GM19043 (cell line): ENCODE data around the gene ANKRD55.
"Not testable (repeated sequence)": the region's sequence is repeated elsewhere in the genome, so short reads cannot be mapped to it uniquely, and the experiment has no call there.

Experiments
- ATAC-seq: cut with Tn5 transposase; IDR thresholded peaks from one replicate; pipeline ENCODE4 v1.9.1; 2021; ENCODE audit warnings: low read depth; ENCODE audit not compliant: unreplicated experiment

ANKRD55 gene

DNA sequence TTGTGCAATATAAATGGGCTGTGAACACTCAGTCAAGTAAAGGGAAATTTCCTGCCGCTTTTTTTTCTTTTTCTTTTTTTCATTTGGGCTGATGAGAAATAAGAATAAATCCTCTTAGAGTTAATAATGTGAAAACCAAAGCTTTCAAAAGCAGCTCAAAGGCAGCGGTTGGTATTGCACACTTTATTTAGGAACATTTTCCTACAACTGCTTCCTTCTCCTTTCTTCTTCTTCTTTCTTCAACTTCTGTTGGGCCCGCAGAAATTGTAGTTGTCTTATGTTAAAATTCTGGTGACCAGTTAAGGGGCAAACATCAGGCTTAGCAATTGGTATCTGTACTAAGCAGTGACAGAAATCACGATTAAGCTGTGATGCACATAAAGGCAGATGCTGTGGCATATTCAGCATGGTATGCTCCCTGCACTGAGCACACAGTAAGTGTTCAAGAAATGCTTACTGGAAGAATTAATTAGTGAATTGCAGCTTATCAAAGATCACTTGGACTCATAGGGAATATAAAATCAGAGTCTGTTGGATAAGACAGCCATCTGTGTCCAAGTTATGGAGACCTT, 85.4 kb downstream of the ANKRD55 start:
- no peak for ATAC-seq

DNA sequence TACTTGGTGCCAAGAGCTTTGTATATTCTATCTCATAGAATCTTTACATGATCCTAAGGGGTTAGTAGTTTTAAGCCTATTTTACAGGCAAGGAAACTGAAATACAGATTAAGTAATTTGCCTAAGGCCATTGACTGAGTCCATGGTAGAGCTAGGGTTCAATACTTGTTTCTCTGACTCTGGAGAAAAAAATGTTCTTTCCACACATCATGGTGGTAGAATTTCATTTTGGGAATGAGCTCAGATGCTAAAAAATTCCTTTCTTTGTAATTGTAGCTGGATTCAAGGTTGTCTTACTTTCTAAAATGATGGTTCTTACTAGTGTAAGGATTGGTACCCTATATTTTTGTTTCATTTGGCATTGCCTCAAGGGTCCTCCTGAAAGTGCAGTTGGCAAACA, 86.0 kb downstream of the ANKRD55 start:
- ATAC-seq = no peak

DNA sequence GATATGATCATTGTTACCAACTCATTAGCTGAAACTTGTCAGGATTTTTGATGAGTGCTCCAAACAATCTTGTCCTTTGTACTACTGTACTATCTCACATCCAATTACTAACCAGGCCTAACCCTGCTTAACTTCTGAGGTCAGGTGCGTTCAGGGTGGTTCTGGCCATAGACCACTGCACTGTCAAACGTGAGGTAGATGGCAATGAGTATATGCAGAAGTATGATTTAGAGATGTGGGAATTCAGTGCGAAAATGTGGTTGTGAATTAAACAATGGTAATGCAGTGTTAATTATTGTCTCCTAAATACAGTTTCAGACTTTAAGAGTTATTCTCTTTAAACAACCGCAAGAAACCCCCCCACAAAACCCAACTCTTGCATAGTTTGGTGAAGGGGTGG, 86.5 kb downstream of the ANKRD55 start:
- no peak for ATAC-seq

DNA sequence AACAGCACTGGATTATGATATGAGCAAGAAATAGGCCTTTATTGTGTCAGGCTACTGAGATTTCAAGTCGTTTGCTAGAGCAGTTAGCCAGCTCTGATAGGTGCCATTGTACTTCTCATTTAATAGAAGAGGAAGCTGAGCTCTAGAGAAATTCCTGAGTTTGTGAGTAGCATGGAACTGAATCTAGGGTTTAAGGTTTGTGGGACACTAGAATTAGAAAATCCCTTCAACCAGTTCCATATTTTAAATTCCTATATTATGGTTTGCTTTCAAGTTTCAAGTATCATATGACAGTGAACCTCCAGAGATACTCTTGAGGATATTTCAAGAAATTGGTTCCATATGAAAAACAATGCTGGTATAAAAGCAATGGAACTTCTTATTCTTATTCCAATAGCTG, 87.6 kb downstream of the ANKRD55 start:
- no peak for ATAC-seq

DNA sequence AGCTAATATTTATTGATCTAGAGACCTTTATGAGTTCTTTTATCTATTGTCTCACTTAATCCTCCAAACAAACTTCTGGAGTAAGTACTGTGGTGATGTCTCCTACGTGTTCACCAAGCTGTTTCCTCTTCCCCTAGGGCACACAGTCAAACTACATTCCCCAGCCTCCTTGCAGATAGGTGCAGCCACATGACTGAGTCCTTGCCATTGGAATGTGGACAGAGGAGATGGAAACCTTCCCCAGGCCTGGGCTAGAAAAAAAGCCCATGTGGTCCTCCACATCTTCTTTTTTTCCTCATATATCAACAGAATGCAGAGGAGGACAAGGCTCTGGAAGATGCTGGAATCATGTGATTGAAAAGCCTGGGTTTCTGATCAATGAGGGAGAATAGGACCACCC, 88.0 kb downstream of the ANKRD55 start:
- ATAC-seq = no peak

DNA sequence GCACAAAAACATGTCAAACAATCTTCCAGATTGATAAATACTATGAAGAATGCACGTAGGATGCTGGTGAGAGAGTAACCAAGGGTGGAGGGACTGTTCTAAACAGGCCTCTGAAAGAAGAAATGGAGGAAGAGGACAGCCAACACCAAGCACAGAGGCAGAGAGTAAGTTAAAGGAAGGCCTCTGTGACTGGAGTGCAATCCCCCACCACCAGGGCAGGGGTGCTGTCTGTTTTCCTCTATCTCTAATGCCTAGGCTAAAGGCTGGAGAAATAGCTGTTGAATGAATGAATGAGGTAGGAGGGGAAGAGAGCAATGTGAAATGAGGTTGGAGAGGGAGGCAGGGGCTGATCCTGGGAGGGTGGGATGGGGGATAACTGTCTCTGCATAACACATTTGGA, 88.9 kb downstream of the ANKRD55 start:
- no peak for ATAC-seq

DNA sequence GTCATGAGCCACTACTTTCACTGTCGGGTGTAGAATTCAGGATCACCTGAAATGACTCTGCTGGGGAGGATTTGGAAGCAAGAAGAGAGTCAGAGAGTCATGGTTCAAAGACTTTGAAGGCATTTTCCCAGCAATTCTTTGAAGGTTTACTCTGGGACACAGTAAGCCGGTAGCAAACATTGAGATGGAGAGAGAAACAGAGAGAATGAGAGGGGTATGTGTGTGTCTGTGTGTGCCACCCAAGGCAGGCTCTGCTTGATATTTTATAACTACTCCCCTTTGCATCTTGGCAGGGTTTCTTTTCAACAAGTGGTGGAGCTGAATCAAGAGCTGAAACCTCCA, 89.8 kb downstream of the ANKRD55 start:
- ATAC-seq = no peak

DNA sequence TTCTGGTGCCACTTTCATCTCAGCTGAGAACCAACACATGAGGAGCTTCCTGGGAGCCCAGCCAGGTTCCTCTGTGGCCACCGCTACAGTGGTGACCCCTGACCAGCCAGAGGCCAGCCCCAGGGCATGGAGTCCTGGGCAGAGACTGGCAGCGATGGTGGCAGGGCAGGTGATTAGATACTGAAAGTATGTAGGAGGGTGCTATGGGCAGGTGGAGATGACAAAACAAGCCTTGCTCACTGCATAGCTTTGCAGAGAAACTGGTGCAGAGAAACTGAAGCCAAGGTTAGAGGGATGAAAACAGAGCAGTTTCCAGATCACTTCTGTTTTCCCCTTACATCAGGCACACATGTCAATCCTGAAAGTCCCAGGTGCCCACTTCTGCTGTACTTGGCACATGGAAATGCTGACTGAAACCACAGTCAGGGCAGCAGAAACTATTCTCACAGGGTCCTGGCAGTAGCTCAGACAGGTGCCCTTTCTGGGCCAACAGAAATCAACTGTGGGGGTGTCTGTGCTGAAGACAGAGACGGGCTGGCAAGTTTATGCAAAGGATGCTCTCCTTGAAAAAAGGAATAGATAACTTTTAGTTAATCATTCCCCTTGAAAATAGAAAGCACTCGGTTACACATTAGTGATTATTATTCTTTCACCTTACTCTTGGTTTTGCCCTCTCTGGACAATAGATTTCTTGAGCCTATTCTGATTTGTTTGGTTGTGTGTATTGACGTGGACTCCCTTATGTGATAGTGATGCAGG, 90.3 kb downstream of the ANKRD55 start:
- ATAC-seq = peak; percentile 91

DNA sequence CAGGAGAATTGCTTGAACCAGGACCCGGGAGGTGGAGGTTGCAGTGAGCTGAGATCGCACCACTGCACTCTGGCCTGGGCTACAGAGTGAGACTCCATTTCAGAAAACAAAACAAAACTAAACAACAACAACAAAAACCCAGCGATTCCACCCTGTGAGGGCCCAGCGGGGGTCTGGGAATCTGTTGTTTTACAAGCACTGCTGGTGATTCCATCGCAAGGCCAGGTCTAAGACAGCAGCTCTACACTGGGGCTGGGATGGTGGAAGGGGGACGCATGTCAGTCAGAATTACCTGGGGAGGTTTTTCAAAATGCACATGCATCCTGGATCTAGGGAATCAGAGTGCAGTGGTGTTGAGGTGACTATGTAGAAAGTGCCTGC, 90.9 kb downstream of the ANKRD55 start:
- no peak for ATAC-seq

DNA sequence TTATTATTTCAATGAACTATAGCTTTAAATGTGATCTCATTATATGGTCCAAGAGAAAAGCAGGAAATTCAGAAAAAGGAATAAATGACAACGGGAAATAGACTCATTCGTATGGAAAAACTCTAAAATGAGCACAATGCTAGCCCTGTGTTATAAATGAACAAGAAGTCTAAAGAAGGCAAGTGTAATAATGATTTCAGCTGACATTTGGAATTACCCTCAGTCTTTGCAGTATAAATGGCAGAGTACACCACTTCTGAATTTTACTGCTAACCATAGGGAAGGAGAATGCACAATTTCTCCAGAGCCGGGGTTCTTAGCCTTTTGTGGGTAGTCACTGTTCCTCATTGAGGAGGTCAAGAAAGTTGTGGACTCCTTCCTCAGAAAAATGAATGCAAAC, 93.1 kb downstream of the ANKRD55 start:
- no peak for ATAC-seq

DNA sequence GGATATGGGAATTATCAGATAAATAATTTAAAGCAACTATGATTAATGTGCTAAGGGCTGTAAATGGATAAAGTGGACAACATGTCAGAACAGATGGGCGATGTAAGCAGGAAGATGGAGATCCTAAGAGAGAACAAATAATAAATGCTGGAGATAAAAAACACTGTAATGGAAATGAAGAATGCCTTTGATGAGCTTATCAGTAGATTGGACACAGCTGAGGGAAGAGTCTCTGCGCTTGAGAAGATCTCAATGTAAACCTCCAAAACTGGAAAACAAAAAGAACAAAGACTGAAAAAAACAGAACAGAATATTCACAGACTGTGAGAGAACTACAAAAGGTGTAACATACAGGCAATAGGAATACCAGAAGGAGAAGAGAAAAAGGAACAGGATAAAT, 102.5 kb downstream of the ANKRD55 start:
- no peak for ATAC-seq

DNA sequence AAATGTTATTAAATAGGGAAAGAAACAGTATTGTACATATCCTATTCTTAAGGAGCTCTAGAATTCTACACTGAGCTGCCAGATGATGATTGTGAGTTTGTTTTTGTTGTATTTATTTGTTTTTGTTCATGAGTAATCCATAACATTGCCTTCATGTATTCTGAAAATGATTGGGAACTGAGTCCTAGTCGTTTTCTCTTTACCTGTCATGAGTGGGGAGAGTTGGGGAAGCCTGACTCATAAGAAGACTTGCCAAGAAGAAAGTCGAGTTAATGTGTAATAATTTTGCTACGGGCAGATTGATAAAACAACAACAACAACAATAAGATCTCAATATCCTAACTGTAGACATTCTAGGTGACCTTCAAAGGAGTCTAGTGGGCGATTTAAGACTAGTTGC, 103.8 kb downstream of the ANKRD55 start:
- no peak for ATAC-seq

DNA sequence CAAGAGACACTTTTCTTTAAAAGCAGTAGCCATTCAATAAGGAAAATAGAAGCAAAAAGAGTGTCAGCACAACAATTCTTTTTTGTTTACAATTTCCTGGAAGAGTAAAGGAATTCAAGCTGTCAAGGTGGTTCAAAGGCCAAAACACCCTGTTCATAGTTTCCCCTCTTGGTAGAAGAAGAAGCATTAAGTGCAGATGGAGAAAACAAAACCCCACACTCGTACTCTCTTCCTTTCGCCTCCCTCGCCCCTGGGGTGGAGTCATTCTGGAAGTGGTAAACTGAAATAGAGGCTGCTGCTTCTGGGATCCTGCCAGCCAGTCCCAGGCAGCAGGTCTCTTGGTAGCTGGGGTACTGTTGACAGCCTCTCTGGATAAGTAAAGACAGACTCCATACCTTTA, 105.0 kb downstream of the ANKRD55 start:
- ATAC-seq = no peak

DNA sequence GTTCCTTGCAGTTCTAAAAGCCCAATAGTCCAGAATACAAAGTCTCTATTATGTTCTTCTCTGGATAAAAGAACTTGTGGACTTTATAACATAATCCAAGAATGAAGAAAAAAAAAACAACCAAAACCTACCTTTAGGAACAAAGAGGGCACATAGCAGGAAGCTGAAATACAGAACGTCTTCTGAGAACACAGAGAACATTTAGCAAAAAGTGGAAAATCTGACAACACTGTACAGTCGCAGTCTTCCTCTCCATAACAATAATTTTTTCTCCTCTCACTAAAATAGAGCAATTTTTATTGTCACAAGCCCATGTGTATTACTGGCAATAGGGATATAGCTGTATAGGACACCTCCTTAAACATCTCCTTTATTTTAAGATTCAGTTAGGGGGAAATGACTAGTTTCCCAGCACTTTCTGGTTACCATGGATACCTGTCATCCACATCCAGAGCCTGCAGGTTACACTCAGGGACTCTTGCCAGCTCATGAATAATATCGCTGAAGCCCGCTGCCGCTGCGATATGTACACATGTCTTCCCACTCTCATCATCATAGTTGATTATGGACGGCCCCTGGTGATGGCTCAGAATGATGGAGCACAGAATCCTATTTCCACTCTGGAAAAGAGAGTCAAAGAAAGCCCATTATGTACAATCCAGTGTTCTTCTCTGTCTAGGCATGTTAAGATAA, 106.5 kb downstream of the ANKRD55 start:
- no peak for ATAC-seq

DNA sequence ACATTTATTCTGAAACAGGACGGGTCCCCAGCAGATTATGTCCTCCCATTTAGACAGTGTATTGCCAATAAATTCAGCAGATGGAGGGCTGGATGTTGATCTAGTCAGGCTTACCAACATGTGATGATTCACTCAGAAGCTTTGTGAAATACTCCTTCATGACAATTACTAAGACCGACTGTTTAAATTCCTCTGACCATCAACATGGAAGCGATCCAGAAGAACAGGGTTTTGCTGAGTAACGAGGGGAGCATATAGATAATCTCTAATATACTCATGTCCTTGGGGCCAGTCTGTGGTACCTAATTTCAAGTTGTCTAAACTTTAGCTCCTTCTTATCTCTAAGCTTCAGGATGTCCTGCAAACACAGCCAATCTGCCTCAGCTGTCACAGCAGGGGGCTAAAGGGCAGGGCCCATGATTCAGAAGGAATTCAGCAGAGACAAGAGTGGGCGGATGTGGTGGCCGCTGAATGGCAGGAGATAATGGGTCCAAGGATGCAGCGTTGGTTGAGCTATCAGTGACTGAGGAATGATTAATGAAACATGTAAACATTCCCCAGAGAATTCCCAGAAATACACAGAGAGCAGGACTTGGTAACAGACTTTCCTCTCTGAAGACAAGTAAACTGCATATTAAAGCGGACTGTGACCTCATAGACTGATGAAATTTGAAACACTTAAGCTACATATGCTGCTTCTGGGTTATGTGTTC, 109.4 kb downstream of the ANKRD55 start:
- no peak for ATAC-seq

DNA sequence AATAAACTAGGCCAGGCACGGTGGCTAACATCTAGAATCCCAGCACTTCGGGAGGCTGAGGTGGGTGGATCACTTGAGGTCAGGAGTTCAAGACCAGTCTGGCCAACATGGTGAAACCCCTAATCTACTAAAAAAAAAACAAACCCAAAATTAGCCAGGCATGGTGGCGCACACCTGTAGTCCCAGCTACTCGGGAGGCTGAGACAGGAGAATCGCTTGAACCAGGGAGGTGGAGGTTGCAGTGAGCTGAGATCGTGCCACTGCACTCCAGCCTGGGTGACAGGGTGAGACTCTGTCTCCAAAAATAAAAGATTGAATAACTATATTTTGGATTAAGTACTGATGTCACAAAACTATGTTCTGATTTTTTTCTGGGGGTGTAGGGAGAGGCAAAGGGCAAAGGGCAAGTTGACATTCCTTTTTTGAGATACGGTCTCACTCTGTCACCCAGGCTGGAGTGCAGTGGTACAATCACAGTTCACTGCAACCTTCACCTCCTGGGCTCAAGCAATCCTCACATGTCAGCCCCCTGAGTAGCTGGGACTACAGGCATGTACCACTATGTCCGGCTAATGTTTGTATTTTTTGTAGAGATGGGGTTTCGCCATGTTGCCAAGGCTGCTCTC, 110.7 kb downstream of the ANKRD55 start:
- ATAC-seq = not testable (repeated sequence)

DNA sequence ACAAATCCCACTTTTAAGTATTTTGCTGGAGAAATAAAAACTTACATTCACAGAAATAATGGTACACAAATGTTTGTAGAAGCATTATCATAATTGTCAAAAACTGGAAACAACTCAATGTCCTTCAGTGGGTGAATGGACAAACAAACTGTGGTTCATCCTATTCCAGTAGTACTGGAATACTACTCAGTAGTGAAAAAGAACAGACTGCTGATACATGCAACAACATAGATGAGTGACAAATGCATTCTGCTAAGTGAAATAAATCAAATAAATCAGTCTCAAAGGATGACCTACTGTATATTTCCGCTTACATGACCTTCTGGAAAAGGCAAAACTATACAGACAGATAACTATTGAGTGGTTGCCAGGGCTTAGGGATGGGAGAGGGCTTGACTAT, 114.1 kb downstream of the ANKRD55 start:
- ATAC-seq = no peak

DNA sequence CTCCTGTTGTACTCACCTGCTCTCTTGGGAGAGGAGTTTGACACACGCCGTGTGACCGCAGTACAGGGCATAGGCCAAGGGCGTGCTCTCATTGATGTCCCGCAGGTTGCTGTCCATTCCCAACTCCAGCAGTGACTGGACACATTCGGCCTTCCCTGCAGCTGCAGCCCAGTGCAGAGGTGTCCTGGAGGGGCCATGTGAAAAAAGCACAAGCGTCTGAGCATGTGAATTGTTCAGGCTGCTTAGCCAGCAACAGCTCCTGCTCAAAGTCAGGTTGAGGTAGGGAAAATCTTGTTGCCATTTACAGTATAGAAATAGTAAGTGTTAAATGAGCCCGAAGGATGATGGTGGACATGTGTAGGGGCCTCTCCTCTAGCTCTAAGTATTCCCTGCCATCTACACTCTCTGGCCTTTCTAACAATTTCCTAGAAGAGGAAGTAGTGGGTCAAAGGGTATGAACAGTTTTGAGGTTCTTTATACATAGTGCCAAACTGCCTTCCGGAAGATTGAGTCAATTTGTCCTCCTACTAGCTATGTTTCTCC, 116.5 kb downstream of the ANKRD55 start:
- no peak for ATAC-seq

DNA sequence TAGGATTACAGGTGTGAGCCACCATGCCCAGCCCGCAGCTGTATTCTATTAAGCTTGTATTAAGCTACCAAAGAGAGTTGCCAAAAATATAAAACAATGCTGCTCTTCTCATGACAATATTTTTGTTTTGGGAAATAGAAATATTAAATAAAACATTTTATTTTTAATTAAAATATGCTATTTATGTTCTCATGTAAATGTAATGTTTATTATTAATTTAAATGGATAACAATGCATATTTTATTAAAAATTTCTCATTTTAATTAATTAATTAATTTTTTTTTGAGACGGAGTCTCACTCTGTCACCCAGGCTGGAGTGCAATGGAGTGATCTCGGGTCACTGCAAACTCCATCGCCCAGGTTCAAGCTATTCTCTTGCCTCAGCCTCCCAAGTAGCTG, 117.5 kb downstream of the ANKRD55 start:
- no peak for ATAC-seq

DNA sequence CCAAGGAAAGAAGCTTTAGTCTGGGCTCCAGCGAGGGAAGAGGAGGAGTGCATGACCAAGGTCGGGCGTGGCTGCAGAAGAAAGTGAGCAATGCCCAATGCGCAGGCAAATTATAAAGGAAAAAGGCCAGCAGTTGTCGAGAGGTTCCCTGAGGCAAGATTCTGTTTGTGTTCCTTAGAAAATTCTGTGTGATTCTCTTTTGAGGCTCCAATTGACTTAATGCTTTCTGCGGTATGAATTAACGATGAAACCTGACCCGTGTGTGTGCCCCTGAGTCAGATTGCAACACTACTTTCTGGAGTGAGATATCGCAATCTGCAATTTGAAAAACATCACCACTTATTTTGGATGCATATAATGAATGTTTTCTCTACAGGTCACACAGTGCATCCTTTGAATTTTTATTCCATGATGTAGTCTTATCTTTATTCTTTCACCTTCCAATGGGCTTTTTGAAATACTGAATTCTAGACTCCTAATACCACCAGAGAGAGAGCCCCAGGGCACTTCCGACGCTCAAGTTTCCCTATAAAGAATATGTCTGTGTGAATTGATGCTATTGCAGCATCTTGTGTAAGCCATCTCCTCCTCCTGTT, 120.5 kb downstream of the ANKRD55 start:
- no peak for ATAC-seq
